Endothelial cell of umbilical vein (primary cell): ENCODE results near the gene ATP8A1. TPM values are rescaled to one million over a fixed set of nuclear protein-coding genes. Genes with fewer than 3 reads are reported as not detected.

ENCODE experiments used
- BruUV-seq: library from RNA; stranded (reverse); fragments of 400-500 nt; replicated peaks from 2 replicates; lab custom pipeline; 2021; lab: Mats Ljungman, UMichigan
- CTCF ChIA-PET: fragments of 300-600, 350-600 bp; sonication (Branson Sonifier 250); formaldehyde crosslinking; loops from one replicate; lab custom pipeline; 2021; ENCODE audit warnings: antibody characterized with exemption, inconsistent platforms; lab: Charles Lee
- POLR2A ChIA-PET: fragments of 300-600, 350-600 bp; sonication (Branson Sonifier 250); formaldehyde crosslinking; loops from one replicate; lab custom pipeline; 2021; ENCODE audit warnings: antibody characterized with exemption, inconsistent platforms; lab: Charles Lee
- DNase-seq: peaks from one replicate; pipeline ENCODE4 v3.0.0-alpha.2; 2011; ENCODE audit warnings: low read depth, low spot score
- FAIRE-seq: peaks from 2 replicates; lab custom pipeline; 2011; peaks lifted over from hg19 to GRCh38; lab: Jason Lieb, UNC
- H2AFZ ChIP-seq: 2 replicates; pipeline ENCODE4 v1.6.0; 2012; ENCODE audit warnings: low read depth, low read length, control low read depth, inconsistent platforms
- H3K27ac ChIP-seq: 2 replicates; pipeline ENCODE4 v1.5.1; 2011; ENCODE audit warnings: low read depth, mild to moderate bottlenecking, control low read depth, low read length, moderate library complexity; ENCODE audit not compliant: insufficient read depth
- H3K27me3 ChIP-seq, 2 experiments: 2 replicates each; pipeline versions ENCODE4 v1.6.0 to v1.6.1; 2011; ENCODE audit warnings: low read length in 2 of 2, mixed read lengths in 1 of 2; ENCODE audit not compliant: control insufficient read depth in 2 of 2, insufficient read depth in 2 of 2
- H3K36me3 ChIP-seq, 2 experiments: 2 replicates in 1 of 2; 3 replicates in 1 of 2; pipeline ENCODE4 v1.5.1; 2011; ENCODE audit warnings: low read length in 2 of 2, mild to moderate bottlenecking in 1 of 2, moderate library complexity in 1 of 2; ENCODE audit not compliant: control insufficient read depth in 2 of 2, insufficient read depth in 2 of 2; ENCODE audit errors: extremely low read depth in 1 of 2
- H3K4me1 ChIP-seq: 3 replicates; pipeline ENCODE4 v1.5.1; 2011; ENCODE audit warnings: mild to moderate bottlenecking, low read length; ENCODE audit not compliant: control insufficient read depth, insufficient read depth; ENCODE audit errors: extremely low read depth
- H3K4me2 ChIP-seq: 2 replicates; pipeline ENCODE4 v1.6.1; 2011; ENCODE audit warnings: low read length, control low read depth, mixed read lengths; ENCODE audit not compliant: insufficient read depth
- H3K4me3 ChIP-seq, 3 experiments: fragments of 200-600 bp in 1 of 3; sonication (generic), shearing (Covaris generic) in 1 of 3; replicated peaks in 1 of 3; 2 replicates each; pipeline ENCODE4 v1.5.1; 2011 to 2016; ENCODE audit warnings: control low read depth in 3 of 3, low read length in 3 of 3, mild to moderate bottlenecking in 2 of 3, inconsistent platforms in 1 of 3, low read depth in 1 of 3, moderate library complexity in 1 of 3; ENCODE audit not compliant: insufficient read depth in 1 of 3
- H3K79me2 ChIP-seq: 2 replicates; pipeline ENCODE4 v1.6.0; 2012; ENCODE audit warnings: low read length, inconsistent platforms; ENCODE audit not compliant: control insufficient read depth, insufficient read depth
- H3K9ac ChIP-seq: replicated peaks from 2 replicates; pipeline ENCODE3; 2011; ENCODE audit warnings: low read length, control low read depth; ENCODE audit not compliant: insufficient read depth; ENCODE audit errors: extremely low read depth
- H3K9me1 ChIP-seq: replicated peaks from 3 replicates; pipeline ENCODE4 v1.6.0; 2011; ENCODE audit warnings: mild to moderate bottlenecking, low read length; ENCODE audit not compliant: control insufficient read depth, insufficient read depth; ENCODE audit errors: extremely low read depth
- H3K9me3 ChIP-seq: replicated peaks from 2 replicates; pipeline ENCODE4 v1.5.1; 2012; ENCODE audit warnings: low read length, inconsistent platforms; ENCODE audit not compliant: control insufficient read depth, insufficient read depth
- H4K20me1 ChIP-seq: replicated peaks from 2 replicates; pipeline ENCODE3; 2011; ENCODE audit warnings: mild to moderate bottlenecking, low read length; ENCODE audit not compliant: control insufficient read depth, insufficient read depth; ENCODE audit errors: extremely low read depth
- FOS ChIP-seq: IDR thresholded peaks from 2 replicates; pipeline ENCODE4 v1.6.1; 2011; ENCODE audit warnings: mild to moderate bottlenecking, low read length, moderate library complexity, borderline replicate concordance; ENCODE audit not compliant: insufficient read depth
- GATA2 ChIP-seq: IDR thresholded peaks from 2 replicates; pipeline ENCODE4 v1.7.0; 2011; ENCODE audit warnings: low read depth, mild to moderate bottlenecking, moderate library complexity, mixed read lengths, low read length; ENCODE audit not compliant: insufficient read length, insufficient read depth
- JUN ChIP-seq: IDR thresholded peaks from 2 replicates; pipeline ENCODE4 v1.6.1; 2011; ENCODE audit warnings: borderline replicate concordance, low read depth; ENCODE audit not compliant: insufficient read length, insufficient read depth
- MYC ChIP-seq: IDR thresholded peaks from one replicate; pipeline ENCODE4 v1.6.1; 2011; ENCODE audit warnings: mild to moderate bottlenecking, low read depth, low read length
- POLR2A ChIP-seq: IDR thresholded peaks from 2 replicates; pipeline ENCODE4 v1.6.1; 2012; ENCODE audit warnings: low read depth, mild to moderate bottlenecking, control low read depth, low read length
- POLR2AphosphoS5 ChIP-seq: IDR thresholded peaks from 2 replicates; pipeline ENCODE4 v1.6.1; 2012; ENCODE audit warnings: low read depth, mild to moderate bottlenecking, control low read depth, low read length, moderate library complexity; ENCODE audit not compliant: insufficient read depth
- dilution Hi-C: fragments of 300-500 bp; cut with MboI; formaldehyde crosslinking; loops from one replicate; pipeline ENCODE4 v1.15.0; 2019; ENCODE audit warnings: low sequenced_read_pairs; ENCODE audit not compliant: extremely low pct_ligation_motif_present
- intact Hi-C: fragments of 100-400 bp; cut with micrococcal nuclease; formaldehyde crosslinking; loops from one replicate; pipeline ENCODE4 v1.10.0; 2022
- polyA plus RNA-seq, 4 experiments: library from polyadenylated mRNA; depleted of rRNA in 3 of 4; stranded (reverse) in 3 of 4; unstranded in 1 of 4; fragments of >200 nt; gene quantifications; 2 replicates each; pipeline versions ENCODE4 v1.2.1 to v1.2.3, GENCODE V29; 2011 to 2012; ENCODE audit warnings: missing spikeins in 1 of 4
- total RNA-seq: library from RNA; stranded (reverse); gene quantifications from 2 replicates; pipeline ENCODE4 v1.2.3, GENCODE V29; 2021
- TF ChIP-seq, protein P1 (sequence below), 2 donors: IDR thresholded peaks; 1 replicate in 1 of 2; 2 replicates in 1 of 2; pipeline ENCODE4 v1.5.1; 2011; ENCODE audit warnings: low read length in 2 of 2, mild to moderate bottlenecking in 2 of 2, moderate library complexity in 2 of 2, control low read depth in 1 of 2, inconsistent platforms in 1 of 2, low read depth in 1 of 2; ENCODE audit not compliant: insufficient read depth in 1 of 2; ENCODE audit errors: extremely low read depth in 1 of 2

Gene ATP8A1
- total and polyA plus RNA-seq, 2 donors (not counting 3 experiments of a cell fraction or from before 2014, with no cell fraction given) = 0.97 to 11.5 TPM

DNA sequence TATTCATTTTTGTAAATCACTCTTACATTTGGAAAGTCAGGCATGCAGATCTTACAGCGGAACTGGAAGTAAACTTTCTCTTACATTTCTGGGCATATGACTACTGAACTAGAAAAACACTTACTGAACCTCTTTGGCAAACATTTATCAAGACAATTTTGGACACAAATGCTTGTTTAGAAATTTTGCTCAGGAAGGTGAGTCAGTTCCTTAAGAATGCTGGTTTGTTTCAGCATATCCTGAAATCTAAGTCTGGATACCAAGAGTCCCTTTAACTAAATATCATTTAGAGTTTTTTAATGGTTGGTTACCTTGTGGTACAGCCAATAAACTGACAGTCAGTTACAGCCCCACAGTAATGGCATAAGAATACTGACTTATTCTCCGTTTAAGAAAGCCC, 244.7 kb downstream of the ATP8A1 start:
- peak overlapping the region; percentile 85 for H3K4me2 ChIP-seq
- no peaks in the 10 kb centered on the region for H3K9me1 ChIP-seq
- TF ChIP-seq MYC (no peak), FOS (peak; percentile 72), POLR2A (no peak), POLR2AphosphoS5 (no peak), GATA2 (no peak), JUN (peak; percentile 84)
- TF ChIP-seq, protein P1, sequence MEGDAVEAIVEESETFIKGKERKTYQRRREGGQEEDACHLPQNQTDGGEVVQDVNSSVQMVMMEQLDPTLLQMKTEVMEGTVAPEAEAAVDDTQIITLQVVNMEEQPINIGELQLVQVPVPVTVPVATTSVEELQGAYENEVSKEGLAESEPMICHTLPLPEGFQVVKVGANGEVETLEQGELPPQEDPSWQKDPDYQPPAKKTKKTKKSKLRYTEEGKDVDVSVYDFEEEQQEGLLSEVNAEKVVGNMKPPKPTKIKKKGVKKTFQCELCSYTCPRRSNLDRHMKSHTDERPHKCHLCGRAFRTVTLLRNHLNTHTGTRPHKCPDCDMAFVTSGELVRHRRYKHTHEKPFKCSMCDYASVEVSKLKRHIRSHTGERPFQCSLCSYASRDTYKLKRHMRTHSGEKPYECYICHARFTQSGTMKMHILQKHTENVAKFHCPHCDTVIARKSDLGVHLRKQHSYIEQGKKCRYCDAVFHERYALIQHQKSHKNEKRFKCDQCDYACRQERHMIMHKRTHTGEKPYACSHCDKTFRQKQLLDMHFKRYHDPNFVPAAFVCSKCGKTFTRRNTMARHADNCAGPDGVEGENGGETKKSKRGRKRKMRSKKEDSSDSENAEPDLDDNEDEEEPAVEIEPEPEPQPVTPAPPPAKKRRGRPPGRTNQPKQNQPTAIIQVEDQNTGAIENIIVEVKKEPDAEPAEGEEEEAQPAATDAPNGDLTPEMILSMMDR (IDR thresholded peaks at IDR 0.05; ENCODE audit: extremely low read depth in 1 of 2, insufficient read depth in 1 of 2, low read depth in 1 of 2, low read length in 2 of 2) = no peak
- H3K79me2 ChIP-seq = no peaks in the 10 kb centered on the region
- ChIA-PET POLR2A (no interaction called here), CTCF (interaction anchor here (0.7 to 1.5 kb wide), 2 partner anchors 41 to 97 kb away, joined by 3 read pairs; no protein-coding TSS in a partner anchor)
- no peaks in the 10 kb centered on the region for H3K9me3 ChIP-seq
- no peak overlapping the region for H3K4me3 ChIP-seq
- H3K27ac ChIP-seq = peak overlapping the region; percentile 80
- peak overlapping the region; percentile 65 for H3K9ac ChIP-seq
- FAIRE-seq = peak; percentile 92
- no peak overlapping the region for H2AFZ ChIP-seq
- no peaks in the 10 kb centered on the region for H3K27me3 ChIP-seq
- H4K20me1 ChIP-seq = no peaks in the 10 kb centered on the region
- intact Hi-C loops = loop anchor here (1.0 kb wide), 2 partner anchors 14 to 72 kb away; no protein-coding TSS in a partner anchor
- no peaks in the 10 kb centered on the region for H3K36me3 ChIP-seq
- BruUV-seq = no TSS peak
- H3K4me1 ChIP-seq = peaks cover 33% of the 10 kb centered on the region
- dilution Hi-C loops = no loop called here
- peak; percentile 89 for DNase-seq
